HG03520 (cell line): Measurements from ENCODE around the gene MFAP3L.
"Not testable (repeated sequence)": the region's sequence is repeated elsewhere in the genome, so short reads cannot be mapped to it uniquely, and the experiment has no call there.

ENCODE experiments used
- ATAC-seq: cut with Tn5 transposase; IDR thresholded peaks from one replicate; pipeline ENCODE4 v1.9.1; 2021; ENCODE audit warnings: mild to moderate bottlenecking, moderate library complexity; ENCODE audit not compliant: unreplicated experiment

MFAP3L gene

DNA sequence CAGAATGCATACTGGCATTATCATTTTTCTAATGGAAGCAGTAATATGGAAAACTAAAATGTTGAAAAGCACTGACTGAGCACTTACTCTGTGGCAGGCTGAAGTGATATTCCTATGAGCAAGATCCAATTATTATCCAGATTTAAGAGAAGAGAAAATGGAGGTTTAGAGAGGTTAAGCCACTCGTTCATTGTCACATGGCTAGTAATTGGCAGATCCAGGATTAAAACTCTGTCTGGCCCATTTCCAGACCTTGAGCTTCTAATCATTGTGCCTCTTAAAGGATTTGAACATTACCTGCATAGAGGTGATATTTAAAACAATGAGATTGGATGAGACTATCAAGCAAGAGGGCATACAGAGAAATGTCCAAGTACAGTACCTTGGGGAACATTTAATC lies 80.6 kb downstream of the MFAP3L start:
- no peak for ATAC-seq

- ATAC-seq: not testable (repeated sequence)
Observed at GRCh38 chr4:169943601-169944000, 82.6 kb downstream of the MFAP3L start.

DNA sequence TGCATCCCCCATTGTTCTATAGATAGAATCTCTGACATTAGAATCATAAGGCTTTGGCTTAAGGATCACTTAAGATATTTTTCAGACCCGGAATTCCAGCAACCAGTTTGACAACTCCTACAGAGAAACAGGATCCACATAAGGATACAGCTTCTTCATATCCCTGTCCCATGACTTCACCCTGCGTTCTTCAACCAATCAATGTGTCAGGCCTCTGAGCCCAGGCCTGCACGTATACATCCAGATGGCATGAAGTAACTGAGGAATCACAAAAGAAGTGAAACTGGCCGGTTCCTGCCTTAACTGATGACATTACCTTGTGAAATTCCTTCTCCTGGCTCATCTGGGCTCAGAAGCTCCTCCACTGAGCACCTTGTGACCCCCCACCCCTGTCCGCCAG lies 85.1 kb downstream of the MFAP3L start:
- no peak for ATAC-seq

DNA sequence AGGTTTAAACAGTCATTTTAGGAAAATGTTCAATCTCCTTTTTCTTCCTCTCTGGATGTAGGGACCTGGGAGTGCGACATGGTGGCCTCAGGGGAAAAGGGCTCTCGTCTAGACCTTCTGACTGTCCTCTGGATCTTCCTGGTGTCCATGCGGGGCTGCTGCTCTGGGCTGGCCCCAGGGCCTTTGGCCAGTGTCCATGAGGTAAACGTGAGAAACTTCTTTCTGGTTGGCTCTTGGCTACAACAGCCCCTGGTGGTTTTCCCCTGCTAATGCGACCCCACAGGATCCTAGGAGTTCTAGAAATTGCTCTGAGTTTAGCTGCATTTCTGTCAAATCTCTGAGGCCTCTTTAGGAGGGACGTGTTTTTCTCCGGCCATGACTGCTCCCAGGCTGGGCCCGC lies 85.7 kb downstream of the MFAP3L start:
- no peak for ATAC-seq
